CD4-positive, alpha-beta T cell treated with Interleukin-2 at 100 ng/mL for 4 hours (primary cell): ENCODE measurements around the gene FAM13C.
"Not testable (repeated sequence)": the region's sequence is repeated elsewhere in the genome, so short reads cannot be mapped to it uniquely, and the experiment has no call there.

Experiments used
- DNase-seq: peaks from one replicate; pipeline ENCODE4 v3.0.0-alpha.2; 2020; ENCODE audit warnings: low spot score

The FAM13C gene

DNA sequence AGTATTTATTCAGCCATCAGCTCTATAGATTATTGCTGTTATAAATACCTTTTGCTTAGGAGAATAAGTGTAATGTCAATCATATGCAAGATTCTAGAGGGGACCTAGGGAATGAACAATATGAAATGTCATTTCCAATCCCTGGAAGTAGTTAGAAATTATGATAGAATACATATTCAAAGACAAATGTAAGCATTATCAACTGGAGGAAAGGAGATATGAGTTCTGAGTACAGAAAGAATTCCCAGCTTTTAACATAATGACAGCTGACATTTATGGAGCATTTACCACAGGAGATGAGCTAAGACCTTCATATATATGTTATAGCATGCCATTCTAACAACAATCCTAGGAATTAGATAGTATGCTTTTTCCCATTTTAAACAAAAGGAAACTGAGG is 86.2 kb downstream of the FAM13C start:
- no peak for DNase-seq

- DNase-seq: no peak
Measured at GRCh38 chr10:59273445-59273844, 88.9 kb downstream of the FAM13C start.

GRCh38 chr10:59272061-59272460 is 90.3 kb downstream of the FAM13C start:
- DNase-seq: no peak

GRCh38 chr10:59271160-59271559 is 91.2 kb downstream of the FAM13C start:
- DNase-seq: no peak

DNA sequence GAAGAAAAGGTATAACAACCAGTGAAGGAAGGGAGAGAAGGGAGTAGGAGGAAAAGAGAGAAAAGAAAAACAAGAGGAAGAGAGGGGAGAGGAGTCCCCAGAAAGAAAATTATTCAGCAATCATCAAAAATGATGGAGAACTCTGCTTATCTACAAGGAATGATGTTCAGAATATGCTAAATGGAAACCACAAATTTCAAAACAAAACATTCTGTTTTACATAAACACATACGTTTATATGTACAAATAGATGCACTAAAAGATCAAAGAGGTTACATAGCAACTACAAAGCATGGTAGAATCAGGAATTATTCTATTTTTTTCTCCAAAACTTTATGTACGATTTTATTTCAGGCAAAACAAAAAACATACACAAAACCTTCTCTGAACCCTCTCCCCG is 91.9 kb downstream of the FAM13C start:
- DNase-seq: no peak

GRCh38 chr10:59269651-59270050 is 92.7 kb downstream of the FAM13C start:
- no peak for DNase-seq

- DNase-seq: no peak
Measured at GRCh38 chr10:59268460-59268859, 93.9 kb downstream of the FAM13C start.

- DNase-seq: no peak
Measured at GRCh38 chr10:59266321-59266720, 96.0 kb downstream of the FAM13C start.

GRCh38 chr10:59265141-59265540 is 97.2 kb downstream of the FAM13C start:
- no peak for DNase-seq

- DNase-seq: no peak
Measured at GRCh38 chr10:59258890-59259289, 103.5 kb downstream of the FAM13C start.

- DNase-seq: no peak
Measured at GRCh38 chr10:59257224-59257623, 105.1 kb downstream of the FAM13C start.

DNA sequence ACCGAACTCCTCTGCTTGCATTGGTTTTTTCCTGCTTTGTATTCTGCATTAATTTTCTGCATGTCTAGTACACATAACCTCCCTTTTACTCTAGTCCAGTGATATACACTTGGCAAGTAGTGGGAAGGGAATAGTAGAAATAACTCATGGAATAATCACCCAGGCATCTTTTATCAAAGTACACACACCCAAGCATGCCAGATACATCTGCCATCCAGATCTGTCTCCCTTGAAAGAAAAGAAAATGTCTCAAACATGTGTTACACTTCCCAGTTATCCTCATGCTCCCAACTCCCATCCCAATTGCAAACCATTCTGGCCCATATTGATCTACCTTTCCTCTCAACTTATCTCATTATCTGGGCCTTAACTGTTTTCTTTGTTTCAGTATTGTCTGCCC is 106.9 kb downstream of the FAM13C start:
- DNase-seq: no peak

- no peak for DNase-seq
Measured at GRCh38 chr10:59252491-59252890, 109.9 kb downstream of the FAM13C start.

GRCh38 chr10:59245686-59246085 is 116.7 kb downstream of the FAM13C start:
- DNase-seq: no peak

DNA sequence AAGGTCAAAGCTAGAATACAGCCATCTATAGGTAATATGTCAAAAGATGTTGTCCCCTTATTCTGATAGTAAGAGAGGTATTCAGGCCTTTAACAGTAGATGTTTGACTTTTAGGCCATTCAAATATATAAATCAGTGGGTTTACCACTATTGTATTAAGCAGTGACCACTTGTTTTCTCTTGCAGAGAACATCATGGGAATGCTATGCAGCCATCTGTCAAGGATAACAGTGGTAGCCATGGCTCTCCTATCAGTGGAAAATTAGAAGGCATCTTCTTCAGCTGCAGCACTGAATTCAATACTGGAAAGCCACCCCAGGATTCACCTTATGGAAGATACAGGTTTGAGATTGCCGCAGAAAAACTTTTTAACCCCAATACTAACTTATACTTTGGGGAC is 117.5 kb downstream of the FAM13C start:
- no peak for DNase-seq

DNA sequence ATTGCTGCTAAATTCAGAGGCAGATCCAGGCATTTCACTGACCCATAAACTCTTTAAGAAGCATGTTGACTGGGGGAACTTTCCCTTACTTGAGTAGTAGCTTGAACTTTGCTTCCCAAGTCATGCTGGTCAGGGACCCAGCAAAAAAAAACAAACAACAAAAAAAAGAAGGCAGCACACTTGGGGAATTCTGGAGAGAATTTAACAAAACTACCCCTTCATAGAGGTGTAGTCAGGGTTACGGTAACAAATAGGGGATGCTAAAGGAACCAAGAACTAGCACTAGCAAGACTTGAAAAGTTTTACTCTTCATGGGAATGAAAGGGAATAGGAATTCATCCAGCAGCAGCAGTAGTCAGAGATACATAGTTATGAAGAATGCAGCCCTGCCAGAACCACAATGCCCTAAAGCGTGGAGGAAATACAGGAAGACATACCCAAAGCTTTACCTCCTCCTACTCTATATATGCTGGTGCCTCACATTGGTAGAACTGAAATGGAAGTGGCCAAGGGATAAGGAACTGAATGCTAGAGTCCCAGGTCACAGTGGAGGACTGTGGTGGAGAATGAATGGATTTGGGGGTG is 118.6 kb downstream of the FAM13C start:
- no peak for DNase-seq

DNA sequence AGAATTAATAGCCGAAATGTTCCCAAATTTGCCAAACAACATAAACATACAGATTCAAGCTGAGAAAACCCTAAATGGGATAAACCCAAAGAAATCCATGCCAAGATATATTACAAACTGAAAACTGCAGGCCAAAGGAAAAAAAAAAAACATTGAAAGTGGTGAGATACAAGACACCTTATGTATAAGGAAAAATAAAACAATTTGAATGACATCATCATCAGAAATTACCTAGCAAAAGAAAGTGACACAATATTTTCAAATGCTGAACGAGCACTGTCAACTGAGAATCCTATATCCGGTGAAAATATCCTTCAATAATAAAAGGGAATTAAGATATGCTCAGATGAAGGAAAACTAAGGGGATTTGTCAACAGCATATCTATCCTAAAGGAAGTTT is 119.4 kb downstream of the FAM13C start:
- no peak for DNase-seq

DNA sequence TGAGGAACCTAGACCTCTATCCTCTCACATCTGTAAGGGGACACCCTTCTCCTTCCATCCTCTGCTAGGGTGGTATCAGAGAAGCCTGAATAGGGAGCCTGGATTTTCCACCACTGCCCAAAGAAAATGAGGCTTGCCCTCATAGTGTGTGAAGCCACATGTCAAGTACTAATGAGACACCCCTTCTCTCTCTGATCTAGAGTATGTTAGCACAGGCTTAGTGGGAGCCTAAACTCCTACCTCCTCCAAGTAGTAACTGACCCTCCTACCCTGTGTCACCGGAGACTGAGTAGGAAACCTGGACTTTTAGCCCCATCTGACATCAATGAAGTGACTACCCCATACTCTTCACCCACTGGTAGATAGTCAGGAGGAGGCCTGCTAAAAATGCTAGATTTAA is 120.3 kb downstream of the FAM13C start:
- no peak for DNase-seq

- DNase-seq: no peak
Measured at GRCh38 chr10:59240582-59241183, 121.7 kb downstream of the FAM13C start.

DNA sequence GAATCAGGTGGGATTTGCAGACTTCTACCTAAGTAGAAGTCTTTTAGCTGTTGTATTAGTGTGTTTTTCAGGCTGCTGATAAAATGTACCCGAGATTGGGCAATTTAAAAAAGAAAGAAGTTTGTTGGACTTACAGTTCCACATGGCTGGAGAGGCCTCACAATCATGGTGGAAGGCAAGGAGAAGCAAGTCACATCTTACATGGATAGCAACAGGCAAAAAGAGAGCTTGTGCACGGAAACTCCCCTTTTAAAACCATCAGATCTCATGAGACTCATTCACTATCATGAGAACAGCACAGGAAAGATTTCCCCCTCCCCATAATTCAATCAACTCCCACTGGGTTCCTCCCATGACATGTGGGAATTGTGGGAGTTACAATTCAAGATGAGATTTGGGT is 123.2 kb downstream of the FAM13C start:
- DNase-seq: not testable (repeated sequence)

- no peak for DNase-seq
Measured at GRCh38 chr10:59237775-59238174, 124.6 kb downstream of the FAM13C start.

DNA sequence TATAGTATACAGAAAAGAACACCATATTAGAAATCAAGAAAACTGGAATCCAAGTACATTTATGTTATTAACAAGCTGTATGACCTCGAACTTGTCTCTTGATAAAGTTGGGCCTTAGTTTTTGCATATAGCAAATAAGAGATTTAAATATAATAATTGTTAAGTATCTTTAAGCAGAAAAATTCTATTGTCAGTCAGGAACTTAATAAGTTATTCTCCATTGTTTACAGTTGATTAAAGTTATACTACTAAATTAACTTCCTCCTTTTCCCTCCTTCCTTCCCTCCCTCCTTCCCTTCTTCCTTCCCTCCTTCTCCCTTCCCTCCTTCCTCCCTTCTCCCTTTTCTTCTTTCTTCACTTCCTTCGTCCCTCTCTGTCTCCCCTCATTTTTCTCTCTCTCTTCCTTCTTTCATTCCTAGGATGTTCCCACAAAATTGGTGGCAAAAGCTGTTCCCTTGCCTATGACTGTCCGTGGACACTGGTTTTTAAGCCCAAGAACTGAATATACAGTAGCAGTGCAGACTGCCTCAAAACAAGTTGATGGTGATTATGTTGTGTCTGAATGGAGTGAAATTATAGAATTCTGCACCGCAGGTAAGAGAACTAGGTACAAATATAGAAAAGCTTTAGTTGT is 126.2 kb downstream of the FAM13C start:
- DNase-seq: no peak

DNA sequence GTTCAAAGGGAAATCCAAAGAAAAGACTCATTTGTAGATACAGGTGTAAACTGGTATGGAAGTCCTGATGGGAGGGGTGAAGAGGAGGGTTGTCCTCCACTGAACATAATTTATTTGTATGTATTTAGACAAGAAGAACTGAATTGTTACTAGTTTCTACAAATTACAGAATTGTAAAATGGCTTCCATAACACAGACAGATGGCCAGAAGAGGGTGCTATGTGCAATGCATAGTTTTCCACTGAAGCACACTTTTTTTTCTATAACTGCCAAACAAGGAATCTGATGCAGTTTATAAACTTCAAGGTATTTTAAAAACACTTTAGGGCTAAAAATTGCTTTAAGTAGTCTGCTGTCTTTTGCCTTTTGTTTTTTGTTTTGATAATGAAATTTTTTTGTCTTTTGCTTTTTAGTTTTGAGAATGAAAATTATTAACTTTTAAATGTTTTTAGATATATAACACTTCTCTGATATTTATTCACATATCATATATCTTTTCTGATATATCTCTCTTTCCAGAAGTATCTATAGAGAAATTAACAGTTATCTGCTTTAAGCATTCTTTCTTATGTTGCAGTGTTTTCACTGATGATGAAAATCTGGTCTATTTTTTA is 127.4 kb downstream of the FAM13C start:
- DNase-seq: no peak
